DOHH2 (cell line): ENCODE data around the gene DAZAP1.

Experiments used
- H3F3A ChIP-seq: fragments of 200-600 bp; sonication (generic), shearing (Covaris generic); 2 replicates; pipeline ENCODE4 v1.6.0; 2016; ENCODE audit warnings: antibody characterized with exemption, mild to moderate bottlenecking; ENCODE audit not compliant: control insufficient read depth, insufficient read depth
- H3K27ac ChIP-seq: fragments of 200-600 bp; sonication (generic); 2 replicates; pipeline ENCODE4 v1.5.1; 2014; ENCODE audit warnings: low read depth, mild to moderate bottlenecking, low read length, moderate library complexity
- H3K27me3 ChIP-seq: fragments of 200-600 bp; sonication (generic); 2 replicates; pipeline ENCODE4 v1.6.1; 2014; ENCODE audit warnings: mild to moderate bottlenecking, low read length, mixed read lengths; ENCODE audit not compliant: control insufficient read depth
- H3K36me3 ChIP-seq: fragments of 200-600 bp; sonication (generic); 2 replicates; pipeline ENCODE4 v1.6.1; 2014; ENCODE audit warnings: mild to moderate bottlenecking, low read length, moderate library complexity, mixed read lengths; ENCODE audit not compliant: control insufficient read depth
- H3K4me1 ChIP-seq: fragments of 200-600 bp; sonication (generic); 2 replicates; pipeline ENCODE4 v1.6.1; 2014; ENCODE audit warnings: mild to moderate bottlenecking, low read length, mixed read lengths; ENCODE audit not compliant: control insufficient read depth
- H3K4me2 ChIP-seq: fragments of 200-600 bp; sonication (generic); 2 replicates; pipeline ENCODE4 v1.6.0; 2014; ENCODE audit warnings: mild to moderate bottlenecking, low read length, moderate library complexity
- H3K4me3 ChIP-seq: fragments of 200-600 bp; sonication (generic); 2 replicates; pipeline ENCODE4 v1.5.1; 2014; ENCODE audit warnings: mild to moderate bottlenecking, low read length, mixed read lengths
- H3K79me2 ChIP-seq: fragments of 200-600 bp; sonication (generic); 2 replicates; pipeline ENCODE4 v1.6.1; 2014; ENCODE audit warnings: mild to moderate bottlenecking, low read length, mixed read lengths; ENCODE audit not compliant: control insufficient read depth
- H3K9me2 ChIP-seq: fragments of 200-600 bp; sonication (generic); replicated peaks from 2 replicates; pipeline ENCODE4 v1.6.1; 2014; ENCODE audit warnings: mild to moderate bottlenecking, low read length, mixed read lengths; ENCODE audit not compliant: control insufficient read depth
- H3K9me3 ChIP-seq: fragments of 200-600 bp; sonication (generic); 2 replicates; pipeline ENCODE4 v1.6.1; 2014; ENCODE audit warnings: antibody characterized with exemption, low read length, mixed read lengths; ENCODE audit not compliant: control insufficient read depth, insufficient read depth
- H4K20me1 ChIP-seq: fragments of 200-600 bp; sonication (generic); 2 replicates; pipeline ENCODE4 v1.6.0; 2014; ENCODE audit warnings: low read depth, mild to moderate bottlenecking, antibody characterized with exemption, low read length, moderate library complexity; ENCODE audit not compliant: control insufficient read depth, insufficient read depth
- EZH2phosphoT487 ChIP-seq: fragments of 200-600 bp; sonication (generic); IDR thresholded peaks from 2 replicates; pipeline ENCODE4 v1.6.1; 2017; ENCODE audit warnings: borderline replicate concordance, mild to moderate bottlenecking, antibody characterized with exemption, low read length, moderate library complexity, mixed read lengths
- TF ChIP-seq, protein P1 (sequence below): fragments of 200-600 bp; sonication (generic); IDR thresholded peaks from one replicate; pipeline ENCODE4 v1.5.1; 2014; ENCODE audit warnings: antibody characterized with exemption, mild to moderate bottlenecking, low read depth, low read length; ENCODE audit not compliant: poor library complexity, severe bottlenecking

The DAZAP1 gene

DNA sequence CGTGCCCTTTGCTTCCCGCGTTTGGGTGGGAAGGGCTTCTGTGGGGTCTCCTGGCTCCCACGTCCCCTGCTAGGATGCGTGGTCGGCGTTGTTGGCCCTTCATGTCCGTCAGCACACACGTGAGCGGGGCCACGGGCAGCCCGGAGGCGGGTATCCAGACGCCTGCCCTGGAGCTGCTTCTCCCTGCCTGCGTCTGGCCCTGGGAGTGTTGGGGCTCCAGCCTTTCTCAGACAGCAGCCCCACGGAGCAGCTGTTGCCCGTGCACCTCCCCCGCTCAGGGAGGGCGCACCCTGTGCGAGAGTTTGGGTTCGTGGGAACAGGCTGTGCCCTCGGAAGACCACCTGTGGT is 14.5 kb downstream of the DAZAP1 start:
- H3F3A ChIP-seq: no peaks in the 10 kb centered on the region
- H3K36me3 ChIP-seq: peaks cover 95% of the 10 kb centered on the region
- no peak overlapping the region for H3K4me2 ChIP-seq
- H3K4me3 ChIP-seq: no peak overlapping the region
- no peaks in the 10 kb centered on the region; the same call in 1 of the 2 replicates for H4K20me1 ChIP-seq
- H3K79me2 ChIP-seq: peaks cover 86% of the 10 kb centered on the region
- no peaks in the 10 kb centered on the region for H3K4me1 ChIP-seq
- H3K9me3 ChIP-seq: no peaks in the 10 kb centered on the region
- TF ChIP-seq, protein P1, sequence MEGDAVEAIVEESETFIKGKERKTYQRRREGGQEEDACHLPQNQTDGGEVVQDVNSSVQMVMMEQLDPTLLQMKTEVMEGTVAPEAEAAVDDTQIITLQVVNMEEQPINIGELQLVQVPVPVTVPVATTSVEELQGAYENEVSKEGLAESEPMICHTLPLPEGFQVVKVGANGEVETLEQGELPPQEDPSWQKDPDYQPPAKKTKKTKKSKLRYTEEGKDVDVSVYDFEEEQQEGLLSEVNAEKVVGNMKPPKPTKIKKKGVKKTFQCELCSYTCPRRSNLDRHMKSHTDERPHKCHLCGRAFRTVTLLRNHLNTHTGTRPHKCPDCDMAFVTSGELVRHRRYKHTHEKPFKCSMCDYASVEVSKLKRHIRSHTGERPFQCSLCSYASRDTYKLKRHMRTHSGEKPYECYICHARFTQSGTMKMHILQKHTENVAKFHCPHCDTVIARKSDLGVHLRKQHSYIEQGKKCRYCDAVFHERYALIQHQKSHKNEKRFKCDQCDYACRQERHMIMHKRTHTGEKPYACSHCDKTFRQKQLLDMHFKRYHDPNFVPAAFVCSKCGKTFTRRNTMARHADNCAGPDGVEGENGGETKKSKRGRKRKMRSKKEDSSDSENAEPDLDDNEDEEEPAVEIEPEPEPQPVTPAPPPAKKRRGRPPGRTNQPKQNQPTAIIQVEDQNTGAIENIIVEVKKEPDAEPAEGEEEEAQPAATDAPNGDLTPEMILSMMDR: no peak
- TF ChIP-seq EZH2phosphoT487: no peak
- H3K27me3 ChIP-seq: no peaks in the 10 kb centered on the region
- no peaks in the 10 kb centered on the region for H3K9me2 ChIP-seq
- H3K27ac ChIP-seq: no peak overlapping the region

DNA sequence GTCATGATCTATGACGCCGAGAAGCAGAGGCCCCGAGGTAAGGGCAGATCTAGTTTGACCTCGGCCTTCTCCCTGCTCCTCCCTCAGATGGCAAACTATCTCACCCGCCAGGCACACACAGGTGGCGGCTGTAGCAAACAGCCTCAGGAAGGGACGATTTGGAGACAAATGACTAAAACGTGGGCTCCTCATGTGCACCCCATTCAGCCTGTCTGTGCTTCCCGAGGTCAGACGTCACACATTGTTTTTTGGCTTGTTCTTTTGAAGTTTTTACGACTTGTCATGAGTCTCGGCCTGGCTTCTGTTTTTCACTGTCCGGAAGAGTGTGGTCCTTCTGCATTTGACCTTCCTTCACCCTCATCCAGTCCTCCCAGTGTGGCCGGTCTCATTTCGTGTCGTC is 15.0 kb downstream of the DAZAP1 start:
- Histone ChIP-seq H3F3A (no peaks in the 10 kb centered on the region), H3K4me3 (no peak overlapping the region), H3K9me2 (no peaks in the 10 kb centered on the region), H3K79me2 (peaks cover 84% of the 10 kb centered on the region), H3K27ac (no peak overlapping the region), H3K4me2 (no peak overlapping the region), H3K4me1 (no peaks in the 10 kb centered on the region), H3K27me3 (no peaks in the 10 kb centered on the region), H3K36me3 (peaks cover 95% of the 10 kb centered on the region), H3K9me3 (no peaks in the 10 kb centered on the region), H4K20me1 (no peaks in the 10 kb centered on the region; the same call in 1 of the 2 replicates)
- TF ChIP-seq EZH2phosphoT487: no peak
- TF ChIP-seq, protein P1: no peak

DNA sequence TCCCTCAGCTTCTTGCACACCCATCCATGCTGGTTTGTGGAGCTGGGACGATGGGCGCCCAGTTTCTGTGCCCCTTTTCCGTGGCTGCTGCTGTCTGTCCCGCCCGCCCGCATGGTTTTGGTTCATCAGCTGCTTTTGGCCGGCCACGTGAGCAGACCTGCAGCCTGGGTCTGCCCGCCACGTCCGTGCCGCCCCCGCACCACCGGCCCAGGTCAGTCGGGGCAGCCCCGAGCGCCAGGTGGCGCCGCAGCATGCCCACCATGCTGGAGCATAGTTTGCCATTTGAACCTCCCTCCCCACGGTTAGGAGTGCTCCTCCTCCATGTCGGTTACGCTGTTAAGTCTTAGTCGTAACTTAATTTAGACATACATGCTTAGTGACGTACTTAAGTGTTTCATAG is 15.6 kb downstream of the DAZAP1 start:
- H3K27ac ChIP-seq: no peak overlapping the region
- peaks cover 95% of the 10 kb centered on the region for H3K36me3 ChIP-seq
- peaks cover 83% of the 10 kb centered on the region for H3K79me2 ChIP-seq

More for the DNA sequence above, 15.6 kb downstream of the DAZAP1 start:
- Histone ChIP-seq H3K9me2 (no peaks in the 10 kb centered on the region), H3K27me3 (no peaks in the 10 kb centered on the region), H3K4me3 (no peak overlapping the region), H3K4me1 (no peaks in the 10 kb centered on the region), H4K20me1 (no peaks in the 10 kb centered on the region; the same call in 1 of the 2 replicates), H3K4me2 (no peak overlapping the region), H3F3A (no peaks in the 10 kb centered on the region), H3K9me3 (no peaks in the 10 kb centered on the region)
- TF ChIP-seq, protein P1: no peak
- TF ChIP-seq EZH2phosphoT487: no peak
